Natural killer cell treated with Interleukin-12 subunit alpha and Interleukin-12 subunit beta and Interleukin-15 and Interleukin-18, amount 100 ng/mL, for 72 hours (primary cell): ENCODE results near the gene ZMAT3. TPM values are rescaled to one million over a fixed set of nuclear protein-coding genes. Genes with fewer than 3 reads are reported as not detected.

ENCODE experiments used
- ATAC-seq, 2 donors: fragments of 150-1000 bp; cut with Tn5 transposase in 1 of 2; sonication (Bioruptor Pico), chemical (Tn5 transposase) in 1 of 2; 2 replicates each; pipeline ENCODE4 v1.10.0; 2021
- DNase-seq: peaks from one replicate; pipeline ENCODE4 v3.0.0; 2022; ENCODE audit warnings: low spot score
- H3K27ac Mint-ChIP-seq, 2 donors: 1 replicate in 1 of 2; 2 replicates in 1 of 2; pipeline ENCODE4 v1.8.0; 2022; ENCODE audit warnings: mixed read lengths in 2 of 2, mild to moderate bottlenecking in 1 of 2, moderate library complexity in 1 of 2
- H3K27me3 Mint-ChIP-seq, 2 donors: 1 replicate in 1 of 2; 2 replicates in 1 of 2; pipeline ENCODE4 v1.8.0; 2022; ENCODE audit warnings: mixed read lengths in 2 of 2
- H3K36me3 Mint-ChIP-seq: one replicate; pipeline ENCODE4 v1.8.0; 2022; ENCODE audit warnings: mixed read lengths
- H3K4me1 Mint-ChIP-seq, 2 donors: 1 replicate in 1 of 2; 2 replicates in 1 of 2; pipeline ENCODE4 v1.8.0; 2022; ENCODE audit warnings: low read depth in 2 of 2, mixed read lengths in 2 of 2, mild to moderate bottlenecking in 1 of 2
- H3K4me3 Mint-ChIP-seq: one replicate; pipeline ENCODE4 v1.8.0; 2022; ENCODE audit warnings: mixed read lengths
- H3K9me3 Mint-ChIP-seq: 2 replicates; pipeline ENCODE4 v1.8.0; 2022; ENCODE audit warnings: mixed read lengths
- total RNA-seq, 2 donors: library from RNA; stranded (reverse); gene quantifications; one replicate each; pipeline ENCODE4 v1.2.3, GENCODE V29; 2022

ZMAT3 gene
- total RNA-seq, 2 donors from 2014 or later, result 17.4 to 28.4 TPM

GRCh38 chr3:178987745-178988144 lies 83.9 kb downstream of the ZMAT3 start:
- ATAC-seq (no peak), DNase-seq (no peak)
- Mint-ChIP-seq H3K9me3 (peaks cover 25% of the 10 kb centered on the region), H3K4me1 (no peaks in the 10 kb centered on the region), H3K36me3 (peaks cover 57% of the 10 kb centered on the region), H3K4me3 (no peak overlapping the region), H3K27me3 (no peaks in the 10 kb centered on the region), H3K27ac (no peak overlapping the region)

DNA sequence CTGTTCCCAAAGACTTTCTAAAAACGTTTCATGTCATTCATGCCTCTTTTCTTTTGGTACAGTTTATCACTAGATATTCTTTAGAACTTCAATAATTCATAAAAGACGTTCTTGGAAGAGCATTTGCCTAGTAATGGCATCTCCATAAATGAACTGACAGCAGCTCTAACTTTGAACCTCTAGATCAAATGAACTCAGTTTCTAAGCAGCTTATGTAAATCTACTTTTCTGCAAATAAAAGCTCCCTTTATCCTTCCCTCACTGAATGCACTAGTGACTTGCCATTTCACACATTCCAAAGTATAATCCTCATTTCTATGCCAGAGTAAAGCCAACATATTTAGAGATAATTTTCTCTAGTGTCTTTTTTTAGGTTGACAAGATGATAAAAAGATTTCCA lies 85.2 kb downstream of the ZMAT3 start:
- no peaks in the 10 kb centered on the region for H3K27me3 Mint-ChIP-seq
- no peak overlapping the region for H3K27ac Mint-ChIP-seq
- peaks cover 25% of the 10 kb centered on the region for H3K9me3 Mint-ChIP-seq
- no peak for DNase-seq
- no peak for ATAC-seq
- peaks cover 56% of the 10 kb centered on the region for H3K36me3 Mint-ChIP-seq
- no peak overlapping the region for H3K4me3 Mint-ChIP-seq
- no peaks in the 10 kb centered on the region for H3K4me1 Mint-ChIP-seq

- ATAC-seq (no peak), DNase-seq (no peak)
- Mint-ChIP-seq H3K27ac (no peak overlapping the region), H3K4me3 (no peak overlapping the region), H3K4me1 (no peaks in the 10 kb centered on the region), H3K27me3 (no peaks in the 10 kb centered on the region), H3K36me3 (peaks cover 21% of the 10 kb centered on the region), H3K9me3 (peaks cover 7% of the 10 kb centered on the region)
Measured at GRCh38 chr3:178982137-178982536, 89.5 kb downstream of the ZMAT3 start.

GRCh38 chr3:178975320-178975719 lies 96.3 kb downstream of the ZMAT3 start:
- H3K36me3 Mint-ChIP-seq, result peaks cover 6% of the 10 kb centered on the region
- no peaks in the 10 kb centered on the region for H3K27me3 Mint-ChIP-seq
- H3K4me1 Mint-ChIP-seq, result no peaks in the 10 kb centered on the region
- H3K9me3 Mint-ChIP-seq, result peaks cover 4% of the 10 kb centered on the region
- DNase-seq (no peak), ATAC-seq (no peak)
- H3K27ac Mint-ChIP-seq, result no peak overlapping the region
- H3K4me3 Mint-ChIP-seq, result no peak overlapping the region

DNA sequence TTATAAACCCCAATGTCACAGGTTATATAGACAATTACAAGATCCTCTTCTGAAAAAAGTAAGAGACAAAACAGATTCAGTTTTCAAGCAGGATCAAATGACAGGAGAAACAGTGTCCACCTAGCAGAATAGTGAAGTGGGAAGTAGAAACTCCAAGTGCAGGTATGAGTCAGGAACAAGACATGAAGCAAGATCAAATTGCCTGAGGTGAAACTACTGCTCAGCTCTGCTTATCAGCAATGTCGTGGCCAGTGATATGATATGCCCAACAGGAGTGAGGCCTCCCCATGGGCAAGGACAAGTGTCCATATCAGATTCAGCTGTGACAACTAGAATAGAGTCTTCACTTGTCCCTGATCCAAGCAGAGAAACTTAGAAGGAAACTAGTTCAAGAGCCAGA lies 100.0 kb downstream of the ZMAT3 start:
- Mint-ChIP-seq H3K27me3 (no peaks in the 10 kb centered on the region), H3K4me3 (no peak overlapping the region), H3K4me1 (peaks cover 2 to 10% of the 10 kb centered on the region in 2 donors), H3K27ac (no peak overlapping the region), H3K9me3 (peaks cover 4% of the 10 kb centered on the region), H3K36me3 (peaks cover 6% of the 10 kb centered on the region)
- DNase-seq (no peak), ATAC-seq (no peak)

GRCh38 chr3:178969004-178969700 lies 102.5 kb downstream of the ZMAT3 start:
- no peak overlapping the region for H3K27ac Mint-ChIP-seq
- DNase-seq (no peak), ATAC-seq (no peak)
- H3K4me3 Mint-ChIP-seq, result no peak overlapping the region
- peaks cover 4% of the 10 kb centered on the region for H3K9me3 Mint-ChIP-seq
- peaks cover 2 to 10% of the 10 kb centered on the region in 2 donors for H3K4me1 Mint-ChIP-seq
- H3K27me3 Mint-ChIP-seq, result no peaks in the 10 kb centered on the region
- peaks cover 6% of the 10 kb centered on the region for H3K36me3 Mint-ChIP-seq

Other genes starting within 250 kb of the ZMAT3 start
- gene PIK3CA, start 76.5 kb upstream of the ZMAT3 start, total RNA-seq, result 10 to 100 TPM; 10.9 to 21.9 TPM
- 1 to 10 TPM; 2.0 to 2.1 TPM for gene KCNMB3, start 179.3 kb upstream of the ZMAT3 start, total RNA-seq